ENCODE results near the gene ARL4C. TPM values are rescaled to one million over a fixed set of nuclear protein-coding genes. Genes with fewer than 3 reads are reported as not detected.

ARL4C gene
- total RNA-seq, 6 donors from 2014 or later, result 16.6 to 33.1 (median 20.1) TPM

DNA sequence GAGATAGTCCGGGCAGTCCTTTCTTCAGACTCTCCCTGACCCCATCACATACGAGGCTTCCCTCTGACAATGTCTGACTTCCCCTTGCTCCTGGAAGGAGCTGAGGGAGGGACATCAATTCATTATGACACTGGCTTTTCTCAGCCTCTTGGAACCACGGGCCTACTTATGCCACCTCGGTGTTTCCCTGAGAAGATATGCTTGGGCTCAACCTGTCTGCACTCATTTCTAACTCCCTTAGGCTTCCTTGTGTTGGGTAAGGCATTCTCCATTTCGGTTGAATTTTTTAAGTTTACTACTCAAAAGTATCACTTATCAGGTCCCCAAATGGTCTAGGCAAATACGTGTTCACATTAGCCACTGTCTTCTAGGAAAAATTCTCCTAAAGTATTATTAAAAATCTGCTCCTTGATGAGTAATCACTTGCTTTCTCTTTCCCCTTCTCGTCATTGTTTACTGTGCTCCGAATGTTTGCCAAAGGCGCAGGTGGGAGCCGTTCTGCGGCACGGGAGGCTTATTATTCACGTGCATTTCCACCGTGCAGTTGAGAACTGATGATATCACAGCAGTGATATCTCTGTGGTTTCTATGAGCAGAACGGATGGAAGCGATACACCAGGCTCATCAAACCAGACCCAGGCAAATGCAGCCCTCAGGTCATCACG is 33.1 kb downstream of the ARL4C start:
- WGBS, 2 donors, result 57 to 66% methylated on average over 16 to 17 of the region's 17 CpGs
- Histone ChIP-seq H3K4me3 (no peak overlapping the region), H3K4me1 (peaks cover 0 to 3% (median 0%) of the 10 kb centered on the region in 4 donors), H3K27me3 (no peaks in the 10 kb centered on the region), H3K27ac (peak overlapping the region in 1 of 4 donors; percentile 8), H3K9me3 (no peaks in the 10 kb centered on the region), H3K36me3 (no peaks in the 10 kb centered on the region)
- peak in 1 of 2 donors; percentile 38 for DNase-seq
- no peak for TF ChIP-seq POLR2AphosphoS5 (IDR thresholded peaks at IDR 0.05)
- TF ChIP-seq EP300 (IDR thresholded peaks at IDR 0.05), result no peak
- TF ChIP-seq, protein P1, sequence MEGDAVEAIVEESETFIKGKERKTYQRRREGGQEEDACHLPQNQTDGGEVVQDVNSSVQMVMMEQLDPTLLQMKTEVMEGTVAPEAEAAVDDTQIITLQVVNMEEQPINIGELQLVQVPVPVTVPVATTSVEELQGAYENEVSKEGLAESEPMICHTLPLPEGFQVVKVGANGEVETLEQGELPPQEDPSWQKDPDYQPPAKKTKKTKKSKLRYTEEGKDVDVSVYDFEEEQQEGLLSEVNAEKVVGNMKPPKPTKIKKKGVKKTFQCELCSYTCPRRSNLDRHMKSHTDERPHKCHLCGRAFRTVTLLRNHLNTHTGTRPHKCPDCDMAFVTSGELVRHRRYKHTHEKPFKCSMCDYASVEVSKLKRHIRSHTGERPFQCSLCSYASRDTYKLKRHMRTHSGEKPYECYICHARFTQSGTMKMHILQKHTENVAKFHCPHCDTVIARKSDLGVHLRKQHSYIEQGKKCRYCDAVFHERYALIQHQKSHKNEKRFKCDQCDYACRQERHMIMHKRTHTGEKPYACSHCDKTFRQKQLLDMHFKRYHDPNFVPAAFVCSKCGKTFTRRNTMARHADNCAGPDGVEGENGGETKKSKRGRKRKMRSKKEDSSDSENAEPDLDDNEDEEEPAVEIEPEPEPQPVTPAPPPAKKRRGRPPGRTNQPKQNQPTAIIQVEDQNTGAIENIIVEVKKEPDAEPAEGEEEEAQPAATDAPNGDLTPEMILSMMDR (IDR thresholded peaks at IDR 0.05), result no peak
- TF ChIP-seq POLR2A (IDR thresholded peaks at IDR 0.05), result no peak
- no peak for ATAC-seq (ENCODE audit: low FRiP score in 2 of 2)

DNA sequence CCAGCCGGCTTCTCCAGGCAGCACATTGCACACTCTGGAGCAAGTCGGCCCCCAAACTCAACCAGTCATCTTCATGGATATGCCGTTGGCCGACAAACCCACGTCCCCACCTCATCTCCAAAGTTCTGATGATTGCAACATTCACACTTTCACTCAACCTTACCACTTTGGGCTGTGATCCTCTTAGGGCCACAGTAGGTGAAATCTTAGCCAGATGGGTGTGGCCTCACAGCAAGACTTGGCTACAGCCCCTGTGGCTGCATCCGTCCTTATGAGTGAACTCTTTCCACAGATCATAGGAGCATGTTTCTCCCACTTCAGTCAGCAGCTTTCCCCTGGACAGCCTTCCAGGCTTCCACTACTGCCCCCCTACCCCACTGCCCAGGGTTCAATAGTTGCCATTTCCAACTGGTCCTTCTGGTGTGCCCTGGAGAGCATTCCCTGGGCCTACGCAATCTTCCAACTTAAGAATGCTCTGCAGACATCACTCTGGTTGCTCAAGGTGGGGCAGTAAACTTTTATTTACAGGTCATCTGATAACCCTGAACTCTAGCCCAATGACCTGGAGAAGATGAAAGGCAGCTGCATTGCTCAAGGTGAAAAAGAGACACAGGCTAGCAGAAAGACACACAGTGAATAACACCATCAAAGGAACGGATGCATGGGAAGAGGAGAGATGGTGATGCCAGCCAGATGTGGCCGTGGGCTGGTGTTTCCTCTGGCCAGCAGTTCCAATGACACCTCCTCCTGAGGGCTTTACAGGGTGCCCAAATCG is 34.5 kb downstream of the ARL4C start:
- no peak overlapping the region for H3K27ac ChIP-seq
- H3K36me3 ChIP-seq, result no peaks in the 10 kb centered on the region
- TF ChIP-seq POLR2A (IDR thresholded peaks at IDR 0.05) (no peak), EP300 (IDR thresholded peaks at IDR 0.05) (no peak), POLR2AphosphoS5 (IDR thresholded peaks at IDR 0.05) (no peak)
- TF ChIP-seq, protein P1 (IDR thresholded peaks at IDR 0.05), result no peak
- ATAC-seq (ENCODE audit: low FRiP score in 2 of 2), result peak in 1 of 2 donors; percentile 50
- no peaks in the 10 kb centered on the region for H3K9me3 ChIP-seq
- H3K27me3 ChIP-seq, result no peaks in the 10 kb centered on the region
- 80 to 89% methylated on average over 10 of the region's 10 CpGs for WGBS, 2 donors
- H3K4me3 ChIP-seq, result no peak overlapping the region
- peaks cover 0 to 3% (median 0%) of the 10 kb centered on the region in 4 donors for H3K4me1 ChIP-seq
- DNase-seq, result no peak

DNA sequence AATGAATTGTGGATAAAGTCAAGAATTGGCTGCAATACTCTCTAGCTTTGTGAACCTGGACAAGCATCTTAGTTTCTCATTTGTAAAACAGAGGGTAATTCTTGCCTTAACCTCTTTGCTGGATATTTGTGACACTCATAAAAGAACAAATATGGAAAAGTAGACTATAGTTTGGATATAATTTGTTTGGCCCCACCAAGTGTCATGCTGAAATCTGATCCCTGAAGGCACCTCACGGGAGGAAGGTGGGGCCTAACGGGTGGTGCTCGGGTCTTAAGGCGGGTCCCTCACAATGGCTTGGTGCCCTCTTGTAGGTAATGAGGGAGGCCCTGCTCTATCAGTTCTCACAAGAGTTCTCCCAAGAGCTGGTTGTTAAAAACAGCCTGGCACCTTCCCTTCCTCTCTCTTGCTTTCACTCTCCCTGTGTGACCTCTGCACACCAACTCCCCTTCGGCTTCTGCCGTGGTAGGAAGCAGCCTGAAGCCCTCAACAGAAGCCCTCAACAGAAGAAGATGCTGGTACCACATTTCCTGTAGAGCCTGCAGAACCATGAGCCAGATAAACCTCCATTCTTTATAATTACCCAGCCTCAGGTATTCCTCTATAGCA is 37.4 kb downstream of the ARL4C start:
- H3K27ac ChIP-seq, result no peak overlapping the region
- no peak for ATAC-seq (ENCODE audit: low FRiP score in 2 of 2)
- DNase-seq, result no peak
- WGBS, 2 donors, result 61 to 84% methylated on average over 6 of the region's 6 CpGs
- H3K27me3 ChIP-seq, result no peaks in the 10 kb centered on the region
- TF ChIP-seq, protein P1 (IDR thresholded peaks at IDR 0.05), result no peak
- no peak for TF ChIP-seq POLR2AphosphoS5 (IDR thresholded peaks at IDR 0.05)
- no peak for TF ChIP-seq POLR2A (IDR thresholded peaks at IDR 0.05)
- TF ChIP-seq EP300 (IDR thresholded peaks at IDR 0.05), result no peak
- H3K4me1 ChIP-seq, result peaks cover 0 to 3% (median 0%) of the 10 kb centered on the region in 4 donors
- no peak overlapping the region for H3K4me3 ChIP-seq
- no peaks in the 10 kb centered on the region for H3K9me3 ChIP-seq
- no peaks in the 10 kb centered on the region for H3K36me3 ChIP-seq

DNA sequence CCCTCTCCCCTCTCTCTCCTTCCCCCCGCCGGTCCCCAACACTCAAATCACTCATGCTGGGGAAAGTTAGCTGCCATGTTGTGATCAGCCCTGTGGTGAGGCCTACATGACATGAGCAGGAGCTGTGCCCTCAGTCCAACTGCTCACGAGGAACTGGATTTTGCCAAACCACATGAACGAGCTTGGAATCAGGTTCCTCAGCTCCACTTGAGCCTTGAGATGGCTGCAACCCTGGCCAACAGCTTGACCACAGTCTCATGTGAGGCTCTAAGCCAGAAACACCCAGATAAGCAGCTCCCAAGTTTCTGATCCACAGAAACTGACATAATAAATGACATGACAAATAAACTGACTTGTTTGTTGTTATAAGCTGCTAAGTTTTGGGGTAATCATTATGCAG is 38.4 kb downstream of the ARL4C start:
- no peak for ATAC-seq (ENCODE audit: low FRiP score in 2 of 2)

More for the DNA sequence above, 38.4 kb downstream of the ARL4C start:
- H3K9me3 ChIP-seq, result no peaks in the 10 kb centered on the region
- no peak overlapping the region for H3K27ac ChIP-seq
- no peak for DNase-seq
- H3K4me1 ChIP-seq, result no peaks in the 10 kb centered on the region
- H3K4me3 ChIP-seq, result no peak overlapping the region
- no peak for TF ChIP-seq POLR2AphosphoS5 (IDR thresholded peaks at IDR 0.05)
- TF ChIP-seq, protein P1 (IDR thresholded peaks at IDR 0.05), result no peak
- no peak for TF ChIP-seq EP300 (IDR thresholded peaks at IDR 0.05)
- no peak for TF ChIP-seq POLR2A (IDR thresholded peaks at IDR 0.05)
- no peaks in the 10 kb centered on the region for H3K27me3 ChIP-seq
- H3K36me3 ChIP-seq, result no peaks in the 10 kb centered on the region
- 66 to 95% methylated on average over 3 to 4 of the region's 4 CpGs for WGBS, 2 donors
